Endodermal cell (in vitro differentiated cells): ENCODE results near the gene ATAD5. TPM values are rescaled to one million over a fixed set of nuclear protein-coding genes. Genes with fewer than 3 reads are reported as not detected.

ENCODE experiments used
- DNase-seq: peaks from one replicate; pipeline ENCODE4 v3.0.0-alpha.2; 2017
- H3K27ac ChIP-seq: 2 replicates; pipeline ENCODE4 v1.5.1; 2013; ENCODE audit warnings: mild to moderate bottlenecking, low read depth, low read length, moderate library complexity
- H3K27me3 ChIP-seq: 2 replicates; pipeline ENCODE4 v1.6.1; 2013; ENCODE audit warnings: mild to moderate bottlenecking, low read length, moderate library complexity; ENCODE audit not compliant: insufficient read depth, control insufficient read depth, poor library complexity, severe bottlenecking
- H3K36me3 ChIP-seq: 2 replicates; pipeline ENCODE4 v1.7.0; 2013; ENCODE audit warnings: mild to moderate bottlenecking, low read length, moderate library complexity; ENCODE audit not compliant: control insufficient read depth, insufficient read depth
- H3K4me1 ChIP-seq: one replicate; pipeline ENCODE4 v1.7.0; 2013; ENCODE audit warnings: low read length; ENCODE audit not compliant: control insufficient read depth, insufficient read depth
- H3K4me3 ChIP-seq: 2 replicates; pipeline ENCODE4 v1.5.1; 2013; ENCODE audit warnings: mild to moderate bottlenecking, low read length, moderate library complexity
- H3K9ac ChIP-seq: 2 replicates; pipeline ENCODE4 v1.6.1; 2013; ENCODE audit warnings: mild to moderate bottlenecking, low read length, moderate library complexity; ENCODE audit not compliant: poor library complexity, severe bottlenecking; ENCODE audit errors: extremely low read depth
- H3K9me3 ChIP-seq: 2 replicates; pipeline ENCODE4 v1.6.1; 2013; ENCODE audit warnings: mild to moderate bottlenecking, low read length, moderate library complexity; ENCODE audit not compliant: control insufficient read depth
- H3K27ac Mint-ChIP-seq: 2 replicates; pipeline ENCODE4 v1.8.0; 2020; ENCODE audit warnings: mixed read lengths
- H3K27me3 Mint-ChIP-seq: 2 replicates; pipeline ENCODE4 v1.8.0; 2021; ENCODE audit warnings: mild to moderate bottlenecking, mixed read lengths; ENCODE audit not compliant: insufficient read depth
- H3K36me3 Mint-ChIP-seq: 2 replicates; pipeline ENCODE4 v1.8.0; 2020; ENCODE audit warnings: low read depth, mixed read lengths
- H3K4me1 Mint-ChIP-seq: 2 replicates; pipeline ENCODE4 v1.8.0; 2020; ENCODE audit warnings: mixed read lengths
- H3K4me3 Mint-ChIP-seq: 2 replicates; pipeline ENCODE4 v1.8.0; 2020; ENCODE audit warnings: mild to moderate bottlenecking, moderate library complexity, mixed read lengths
- H3K9me3 Mint-ChIP-seq: 2 replicates; pipeline ENCODE4 v1.8.0; 2020; ENCODE audit warnings: mild to moderate bottlenecking, mixed read lengths
- CTCF ChIP-seq: fragments of 200-600 bp; sonication (generic); conservative IDR thresholded peaks from 2 replicates; pipeline ENCODE4 v1.5.0; 2021; ENCODE audit warnings: antibody characterized with exemption, mild to moderate bottlenecking
- WGBS, 2 experiments: methylation state at CpG; one replicate each; pipeline versions ENCODE4 v1.1.5 to v1.1.7; 2013; ENCODE audit warnings: missing lambda C conversion rate in 2 of 2, mixed read lengths in 1 of 2; ENCODE audit not compliant: insufficient coverage in 1 of 2, insufficient read length in 1 of 2; 5-methylcytosine and 5-hydroxymethylcytosine counted together
- long read RNA-seq, 4 experiments: library from polyadenylated mRNA in 2 of 4; library from RNA in 1 of 4; library from capped mRNA in 1 of 4; stranded (forward) in 3 of 4; unstranded in 1 of 4; transcript quantifications; one replicate each; pipeline ENCODE4 v2.0.0, GENCODE V29; 2020 to 2021; ENCODE audit warnings: inconsistent platforms in 1 of 4
- polyA plus RNA-seq, 2 experiments: library from polyadenylated mRNA; stranded (reverse); fragments of 50-300 nt; gene quantifications; one replicate each; pipeline ENCODE4 v1.2.3, GENCODE V29; 2013
- total RNA-seq, 2 donors: library from RNA; stranded (reverse); fragmentation: NEBNext Ultra II Directional in 1 of 2; extraction: Animal tissue kit (Norgen Biotek cat#: 25700) in 1 of 2; gene quantifications; 2 replicates in 1 of 2; 3 replicates in 1 of 2; pipeline ENCODE4 v1.2.1, GENCODE V29; 2021

Gene ATAD5
- total RNA-seq = 10 to 100 TPM; 20.3 to 29.7 TPM
- 14.2 TPM for polyA plus RNA-seq (2013, experiment 1 of 2)
- polyA plus RNA-seq (2013, experiment 2 of 2) = 17.1 TPM
- long read RNA-seq, experiment 1, partial matches to known transcripts = 6 of 6 reads
- long read RNA-seq, experiment 1, other reads (novel, unspliced or antisense) = 0 of 6 reads
- long read RNA-seq, experiment 2, full-length matches to known transcripts = 7 of 12 reads
- long read RNA-seq, experiment 2, partial matches to known transcripts = 1 of 12 reads
- long read RNA-seq, experiment 2, other reads (novel, unspliced or antisense) = 4 of 12 reads
- long read RNA-seq, experiment 3, full-length matches to known transcripts = 1 of 83 reads
- long read RNA-seq, experiment 3, partial matches to known transcripts = 71 of 83 reads
- long read RNA-seq, experiment 3, other reads (novel, unspliced or antisense) = 11 of 83 reads
- long read RNA-seq, experiment 4, partial matches to known transcripts = 14 of 19 reads
- long read RNA-seq, experiment 4, other reads (novel, unspliced or antisense) = 5 of 19 reads

- Histone ChIP-seq H3K9ac (peak within 1 kb of the TSS; percentile 82), H3K36me3 (peaks cover 19% of the 10 kb centered on the region), H3K9me3 (no peaks in the 10 kb centered on the region), H3K4me3 (peak within 1 kb of the TSS; percentile 99), H3K4me1 (peaks cover 4% of the 10 kb centered on the region), H3K27ac (peak within 1 kb of the TSS; percentile 74), H3K27me3 (no peaks in the 10 kb centered on the region)
- no peak for TF ChIP-seq CTCF
- Mint-ChIP-seq H3K4me1 (peaks cover 16% of the 10 kb centered on the region), H3K9me3 (no peaks in the 10 kb centered on the region), H3K36me3 (peaks cover 13% of the 10 kb centered on the region), H3K4me3 (peak within 1 kb of the TSS; percentile 92), H3K27ac (peak within 1 kb of the TSS; percentile 99), H3K27me3 (no peaks in the 10 kb centered on the region)
- peak; percentile 97 for DNase-seq
- 0 to 1% methylated on average over 27 to 59 of the region's 59 CpGs for WGBS, 2 experiments
Measured at GRCh38 chr17:30831663-30832437, at the start of gene ATAD5. Gene ATAD5 (plus strand): TSS chr17:30831966. CDS start chr17:30832348, 382 bp downstream.

- H3K27ac Mint-ChIP-seq = no peak overlapping the region
- no peak for DNase-seq
- no peaks in the 10 kb centered on the region for H3K4me1 ChIP-seq
- H3K27ac ChIP-seq = no peak overlapping the region
- no peaks in the 10 kb centered on the region for H3K4me1 Mint-ChIP-seq
- H3K36me3 Mint-ChIP-seq = peaks cover 45% of the 10 kb centered on the region
- no peak overlapping the region for H3K9ac ChIP-seq
- H3K36me3 ChIP-seq = peaks cover 77% of the 10 kb centered on the region
- H3K27me3 Mint-ChIP-seq = no peaks in the 10 kb centered on the region
- no peaks in the 10 kb centered on the region for H3K9me3 ChIP-seq
- no peak for TF ChIP-seq CTCF
- no peak overlapping the region for H3K4me3 Mint-ChIP-seq
- no peak overlapping the region for H3K4me3 ChIP-seq
- H3K9me3 Mint-ChIP-seq = no peaks in the 10 kb centered on the region
- no peaks in the 10 kb centered on the region for H3K27me3 ChIP-seq
- WGBS, 2 experiments = 93% methylated on average over 2 of the region's 2 CpGs; no CpG with 5 or more reads in 1 of the 2 experiments
Measured at GRCh38 chr17:30782206-30782605, 49.6 kb upstream of the ATAD5 start.

GRCh38 chr17:30788918-30789317 lies 42.8 kb upstream of the ATAD5 start:
- DNase-seq = no peak
- Mint-ChIP-seq H3K4me3 (no peak overlapping the region), H3K4me1 (no peaks in the 10 kb centered on the region), H3K36me3 (peaks cover 68% of the 10 kb centered on the region), H3K27me3 (no peaks in the 10 kb centered on the region), H3K9me3 (no peaks in the 10 kb centered on the region), H3K27ac (no peak overlapping the region)
- Histone ChIP-seq H3K4me3 (no peak overlapping the region), H3K4me1 (no peaks in the 10 kb centered on the region), H3K27ac (no peak overlapping the region), H3K27me3 (no peaks in the 10 kb centered on the region), H3K36me3 (peaks cover 80% of the 10 kb centered on the region), H3K9me3 (no peaks in the 10 kb centered on the region), H3K9ac (no peak overlapping the region)
- no peak for TF ChIP-seq CTCF
- WGBS, 2 experiments = 94 to 100% methylated on average over 1 of the region's 2 CpGs
